PFSK-1 (cell line): ENCODE measurements around the gene HNRNPM.

Experiments
- FOXP2 ChIP-seq: optimal IDR thresholded peaks from 2 replicates; pipeline ENCODE3; 2011; ENCODE audit warnings: borderline replicate concordance, control low read depth, inconsistent platforms; ENCODE audit not compliant: insufficient read depth; ENCODE audit errors: extremely low read length, extremely low read depth
- POLR2AphosphoS5 ChIP-seq: IDR thresholded peaks from 2 replicates; pipeline ENCODE4 v1.6.1; 2012; ENCODE audit warnings: low read depth, mild to moderate bottlenecking, control low read depth, low read length, moderate library complexity
- REST ChIP-seq, 2 experiments: IDR thresholded peaks; 2 replicates each; pipeline versions ENCODE4 v1.6.1 to v1.8.0; 2011 to 2012; ENCODE audit warnings: low read depth in 2 of 2, low read length in 2 of 2, control low read depth in 1 of 2, inconsistent platforms in 1 of 2, mild to moderate bottlenecking in 1 of 2, moderate library complexity in 1 of 2; ENCODE audit not compliant: insufficient read depth in 1 of 2
- SIN3A ChIP-seq: IDR thresholded peaks from 2 replicates; pipeline ENCODE4 v1.6.1; 2012; ENCODE audit warnings: mild to moderate bottlenecking, low read length, moderate library complexity, borderline replicate concordance; ENCODE audit not compliant: insufficient read depth
- TAF1 ChIP-seq: IDR thresholded peaks from 2 replicates; pipeline ENCODE4 v1.6.1; 2012; ENCODE audit warnings: low read length, control low read depth, borderline replicate concordance; ENCODE audit not compliant: insufficient read depth

HNRNPM gene

GRCh38 chr19:8445488-8446001 lies 770 bp downstream of the HNRNPM start:
- TF ChIP-seq SIN3A (peak; percentile 56; the same call in 1 of the 2 replicates), FOXP2 (no peak)

- TF ChIP-seq SIN3A (no peak), POLR2AphosphoS5 (no peak), FOXP2 (no peak), TAF1 (no peak), REST (IDR thresholded peaks at IDR 0.05; ENCODE audit: insufficient read depth in 1 of 2, low read depth in 2 of 2, low read length in 2 of 2) (no peak)
Measured at GRCh38 chr19:8446061-8446709, 1.4 kb downstream of the HNRNPM start.

GRCh38 chr19:8449830-8450229 lies 5.1 kb downstream of the HNRNPM start:
- TF ChIP-seq SIN3A (no peak), REST (IDR thresholded peaks at IDR 0.05; ENCODE audit: insufficient read depth in 1 of 2, low read depth in 2 of 2, low read length in 2 of 2) (no peak), POLR2AphosphoS5 (no peak), FOXP2 (no peak), TAF1 (no peak)

GRCh38 chr19:8451377-8451776 lies 6.6 kb downstream of the HNRNPM start:
- TF ChIP-seq REST (IDR thresholded peaks at IDR 0.05; ENCODE audit: insufficient read depth in 1 of 2, low read depth in 2 of 2, low read length in 2 of 2) (no peak), TAF1 (no peak), FOXP2 (no peak), SIN3A (no peak), POLR2AphosphoS5 (no peak)

GRCh38 chr19:8451885-8452284 lies 7.1 kb downstream of the HNRNPM start:
- TF ChIP-seq POLR2AphosphoS5: no peak

- TF ChIP-seq SIN3A (no peak), REST (IDR thresholded peaks at IDR 0.05; ENCODE audit: insufficient read depth in 1 of 2, low read depth in 2 of 2, low read length in 2 of 2) (no peak), FOXP2 (no peak), TAF1 (no peak), POLR2AphosphoS5 (no peak)
Measured at GRCh38 chr19:8452446-8453123, 7.8 kb downstream of the HNRNPM start.
